HEK293 (cell line): ENCODE data around the gene LSM10.

ENCODE experiments used
- CTCF ChIA-PET: fragments of 350-600 bp; formaldehyde crosslinking; extraction: SDS; loops from one replicate; lab custom pipeline; 2021; ENCODE audit warnings: antibody characterized with exemption; lab: Yijun Ruan, JAX
- POLR2A ChIA-PET: fragments of 300-600 bp; formaldehyde crosslinking; extraction: SDS; loops from one replicate; lab custom pipeline; 2020; ENCODE audit warnings: antibody characterized with exemption, inconsistent platforms; lab: Yijun Ruan, JAX
- H3K27ac ChIP-seq: fragments of 200-500 bp; sonication (Bioruptor generic); 2 replicates; pipeline ENCODE4 v1.5.1; 2014; ENCODE audit warnings: low read depth, low read length, control low read depth, inconsistent platforms; ENCODE audit errors: extremely low read depth
- H3K36me3 ChIP-seq, 2 experiments: fragments of 200-500 bp in 1 of 2; sonication (Bioruptor generic) in 1 of 2; 1 replicate in 1 of 2; 2 replicates in 1 of 2; pipeline ENCODE4 v1.5.1; 2014 to 2017; ENCODE audit warnings: inconsistent platforms in 2 of 2, low read length in 2 of 2; ENCODE audit not compliant: control insufficient read depth in 2 of 2, insufficient read depth in 1 of 2
- H3K4me1 ChIP-seq: fragments of 200-500 bp; sonication (Bioruptor generic); 2 replicates; pipeline ENCODE4 v1.5.1; 2014; ENCODE audit warnings: mild to moderate bottlenecking, low read length, inconsistent platforms; ENCODE audit not compliant: control insufficient read depth, insufficient read depth
- H3K4me3 ChIP-seq: 2 replicates; pipeline ENCODE4 v1.5.1; 2011; ENCODE audit warnings: low read depth, mild to moderate bottlenecking, control low read depth, low read length, moderate library complexity
- H3K9me3 ChIP-seq: fragments of 200-500 bp; sonication (Bioruptor generic); 2 replicates; pipeline ENCODE4 v1.5.1; 2014; ENCODE audit warnings: low read depth, low read length, inconsistent platforms; ENCODE audit not compliant: control insufficient read depth, insufficient read depth
- EGR2 ChIP-seq: fragments of 450-650 bp; formaldehyde crosslinking; IDR thresholded peaks from 2 replicates; pipeline ENCODE4 v1.5.1; 2016; ENCODE audit warnings: low read depth, missing biosample characterization, missing genetic modification characterization
- HOXC10 ChIP-seq: sonication (generic); formaldehyde crosslinking; IDR thresholded peaks from 2 replicates; pipeline ENCODE4 v1.8.1; 2023; ENCODE audit warnings: mild to moderate bottlenecking, missing genetic modification reagents
- MYNN ChIP-seq: fragments of 450-650 bp; formaldehyde crosslinking; IDR thresholded peaks from 2 replicates; pipeline ENCODE4 v1.5.1; 2016; ENCODE audit warnings: missing biosample characterization, missing genetic modification characterization, borderline replicate concordance
- SCRT1 ChIP-seq: fragments of 450-650 bp; formaldehyde crosslinking; IDR thresholded peaks from 2 replicates; pipeline ENCODE4 v1.5.1; 2016; ENCODE audit warnings: missing biosample characterization, missing genetic modification characterization, borderline replicate concordance
- SCRT2 ChIP-seq: fragments of 450-650 bp; formaldehyde crosslinking; IDR thresholded peaks from 2 replicates; pipeline ENCODE4 v1.5.1; 2016; ENCODE audit warnings: missing biosample characterization, missing genetic modification characterization
- SETDB1 ChIP-seq: IDR thresholded peaks from one replicate; pipeline ENCODE4 v1.6.1; 2017; ENCODE audit warnings: mild to moderate bottlenecking, low read length, moderate library complexity, mixed read lengths; ENCODE audit not compliant: insufficient read length
- SP7 ChIP-seq: fragments of 450-650 bp; formaldehyde crosslinking; IDR thresholded peaks from 2 replicates; pipeline ENCODE4 v1.5.1; 2016; ENCODE audit warnings: missing biosample characterization, missing genetic modification characterization
- YY2 ChIP-seq: fragments of 450-650 bp; formaldehyde crosslinking; IDR thresholded peaks from 2 replicates; pipeline ENCODE4 v1.5.1; 2016; ENCODE audit warnings: missing biosample characterization, missing genetic modification characterization
- ZNF121 ChIP-seq: fragments of 450-650 bp; formaldehyde crosslinking; IDR thresholded peaks from 2 replicates; pipeline ENCODE4 v1.5.1; 2016; ENCODE audit warnings: missing biosample characterization, missing genetic modification characterization
- ZNF2 ChIP-seq: fragments of 450-650 bp; formaldehyde crosslinking; IDR thresholded peaks from 2 replicates; pipeline ENCODE4 v1.5.1; 2016; ENCODE audit warnings: missing biosample characterization, missing genetic modification characterization
- ZNF324 ChIP-seq: fragments of 450-650 bp; formaldehyde crosslinking; IDR thresholded peaks from 2 replicates; pipeline ENCODE4 v1.5.1; 2016; ENCODE audit warnings: missing biosample characterization, missing genetic modification characterization
- ZNF37A ChIP-seq: fragments of 450-650 bp; IDR thresholded peaks from 2 replicates; pipeline ENCODE4 v1.5.1; 2018; ENCODE audit warnings: missing biosample characterization, missing genetic modification characterization
- ZNF404 ChIP-seq: fragments of 450-650 bp; formaldehyde crosslinking; IDR thresholded peaks from 2 replicates; pipeline ENCODE4 v1.5.1; 2017; ENCODE audit warnings: missing biosample characterization, missing genetic modification characterization
- ZNF416 ChIP-seq: fragments of 450-650 bp; formaldehyde crosslinking; IDR thresholded peaks from 2 replicates; pipeline ENCODE4 v1.5.1; 2016; ENCODE audit warnings: missing biosample characterization, missing genetic modification characterization
- ZNF558 ChIP-seq: fragments of 450-650 bp; formaldehyde crosslinking; IDR thresholded peaks from 2 replicates; pipeline ENCODE4 v1.5.1; 2016; ENCODE audit warnings: missing biosample characterization, missing genetic modification characterization
- ZNF571 ChIP-seq: fragments of 450-650 bp; formaldehyde crosslinking; IDR thresholded peaks from 2 replicates; pipeline ENCODE4 v1.5.0; 2017; ENCODE audit warnings: missing biosample characterization, missing genetic modification characterization
- ZXDB ChIP-seq: fragments of 450-650 bp; formaldehyde crosslinking; IDR thresholded peaks from 2 replicates; pipeline ENCODE4 v1.5.1; 2016; ENCODE audit warnings: missing biosample characterization, missing genetic modification characterization
- TF ChIP-seq, protein P1 (sequence below): fragments of 450-650 bp; formaldehyde crosslinking; IDR thresholded peaks from 2 replicates; pipeline ENCODE4 v1.5.1; 2016; ENCODE audit warnings: missing biosample characterization, missing genetic modification characterization
- TF ChIP-seq, protein P2 (sequence below): fragments of 450-650 bp; formaldehyde crosslinking; IDR thresholded peaks from 2 replicates; pipeline ENCODE4 v1.5.1; 2016; ENCODE audit warnings: missing biosample characterization, missing genetic modification characterization
- TF ChIP-seq, protein P3 (sequence below): fragments of 450-650 bp; formaldehyde crosslinking; IDR thresholded peaks from 2 replicates; pipeline ENCODE4 v1.5.1; 2017; ENCODE audit warnings: missing biosample characterization, missing genetic modification characterization
- TF ChIP-seq, protein P4 (sequence below): fragments of 450-650 bp; formaldehyde crosslinking; IDR thresholded peaks from 2 replicates; pipeline ENCODE4 v1.5.1; 2016; ENCODE audit warnings: missing biosample characterization, missing genetic modification characterization

The LSM10 gene

DNA sequence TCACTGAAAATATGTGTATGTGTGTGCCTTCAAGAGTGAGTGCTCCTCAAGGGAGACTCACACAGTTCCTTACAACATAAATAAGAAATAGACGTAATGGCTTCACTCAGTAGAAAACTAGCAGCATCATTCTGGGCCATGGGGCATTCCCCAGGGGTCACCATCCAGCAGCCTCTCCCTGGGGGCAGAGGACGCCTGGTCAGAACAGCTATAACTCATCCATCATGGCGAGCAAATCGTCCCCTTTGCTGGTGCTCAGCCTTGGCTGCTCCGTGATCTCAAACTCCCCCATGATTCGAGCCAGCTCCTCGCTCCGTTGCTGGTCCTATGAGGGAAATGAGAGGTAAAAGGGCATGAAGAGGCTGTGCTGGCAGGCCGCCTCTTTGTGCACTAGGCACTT lies 20.2 kb upstream of the LSM10 start:
- H3K4me3 ChIP-seq: no peak overlapping the region
- H3K36me3 ChIP-seq: peaks cover 0 to 32% of the 10 kb centered on the region in 2 experiments; a peak in 1 of 3 replicates
- ChIA-PET CTCF (interaction anchor here (1.4 kb wide), 1 partner anchor 20 kb away, joined by 5 read pairs; the partner anchor contains the start of gene LSM10), POLR2A (interaction anchor here (1.8 kb wide), 1 partner anchor 33 kb away, joined by 4 read pairs; the partner anchor contains the start of gene OSCP1)
- no peaks in the 10 kb centered on the region for H3K4me1 ChIP-seq
- H3K27ac ChIP-seq: no peak overlapping the region
- no peaks in the 10 kb centered on the region for H3K9me3 ChIP-seq
- TF ChIP-seq, protein P1, sequence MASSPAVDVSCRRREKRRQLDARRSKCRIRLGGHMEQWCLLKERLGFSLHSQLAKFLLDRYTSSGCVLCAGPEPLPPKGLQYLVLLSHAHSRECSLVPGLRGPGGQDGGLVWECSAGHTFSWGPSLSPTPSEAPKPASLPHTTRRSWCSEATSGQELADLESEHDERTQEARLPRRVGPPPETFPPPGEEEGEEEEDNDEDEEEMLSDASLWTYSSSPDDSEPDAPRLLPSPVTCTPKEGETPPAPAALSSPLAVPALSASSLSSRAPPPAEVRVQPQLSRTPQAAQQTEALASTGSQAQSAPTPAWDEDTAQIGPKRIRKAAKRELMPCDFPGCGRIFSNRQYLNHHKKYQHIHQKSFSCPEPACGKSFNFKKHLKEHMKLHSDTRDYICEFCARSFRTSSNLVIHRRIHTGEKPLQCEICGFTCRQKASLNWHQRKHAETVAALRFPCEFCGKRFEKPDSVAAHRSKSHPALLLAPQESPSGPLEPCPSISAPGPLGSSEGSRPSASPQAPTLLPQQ (tag by site-specific recombination): no peak
- TF ChIP-seq MYNN (tag by site-specific recombination): no peak
- no peak for TF ChIP-seq SETDB1
- TF ChIP-seq ZNF121 (tag by site-specific recombination): no peak
- no peak for TF ChIP-seq YY2
- TF ChIP-seq, protein P2, sequence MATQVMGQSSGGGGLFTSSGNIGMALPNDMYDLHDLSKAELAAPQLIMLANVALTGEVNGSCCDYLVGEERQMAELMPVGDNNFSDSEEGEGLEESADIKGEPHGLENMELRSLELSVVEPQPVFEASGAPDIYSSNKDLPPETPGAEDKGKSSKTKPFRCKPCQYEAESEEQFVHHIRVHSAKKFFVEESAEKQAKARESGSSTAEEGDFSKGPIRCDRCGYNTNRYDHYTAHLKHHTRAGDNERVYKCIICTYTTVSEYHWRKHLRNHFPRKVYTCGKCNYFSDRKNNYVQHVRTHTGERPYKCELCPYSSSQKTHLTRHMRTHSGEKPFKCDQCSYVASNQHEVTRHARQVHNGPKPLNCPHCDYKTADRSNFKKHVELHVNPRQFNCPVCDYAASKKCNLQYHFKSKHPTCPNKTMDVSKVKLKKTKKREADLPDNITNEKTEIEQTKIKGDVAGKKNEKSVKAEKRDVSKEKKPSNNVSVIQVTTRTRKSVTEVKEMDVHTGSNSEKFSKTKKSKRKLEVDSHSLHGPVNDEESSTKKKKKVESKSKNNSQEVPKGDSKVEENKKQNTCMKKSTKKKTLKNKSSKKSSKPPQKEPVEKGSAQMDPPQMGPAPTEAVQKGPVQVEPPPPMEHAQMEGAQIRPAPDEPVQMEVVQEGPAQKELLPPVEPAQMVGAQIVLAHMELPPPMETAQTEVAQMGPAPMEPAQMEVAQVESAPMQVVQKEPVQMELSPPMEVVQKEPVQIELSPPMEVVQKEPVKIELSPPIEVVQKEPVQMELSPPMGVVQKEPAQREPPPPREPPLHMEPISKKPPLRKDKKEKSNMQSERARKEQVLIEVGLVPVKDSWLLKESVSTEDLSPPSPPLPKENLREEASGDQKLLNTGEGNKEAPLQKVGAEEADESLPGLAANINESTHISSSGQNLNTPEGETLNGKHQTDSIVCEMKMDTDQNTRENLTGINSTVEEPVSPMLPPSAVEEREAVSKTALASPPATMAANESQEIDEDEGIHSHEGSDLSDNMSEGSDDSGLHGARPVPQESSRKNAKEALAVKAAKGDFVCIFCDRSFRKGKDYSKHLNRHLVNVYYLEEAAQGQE (tag by site-specific recombination): no peak
- TF ChIP-seq, protein P3, sequence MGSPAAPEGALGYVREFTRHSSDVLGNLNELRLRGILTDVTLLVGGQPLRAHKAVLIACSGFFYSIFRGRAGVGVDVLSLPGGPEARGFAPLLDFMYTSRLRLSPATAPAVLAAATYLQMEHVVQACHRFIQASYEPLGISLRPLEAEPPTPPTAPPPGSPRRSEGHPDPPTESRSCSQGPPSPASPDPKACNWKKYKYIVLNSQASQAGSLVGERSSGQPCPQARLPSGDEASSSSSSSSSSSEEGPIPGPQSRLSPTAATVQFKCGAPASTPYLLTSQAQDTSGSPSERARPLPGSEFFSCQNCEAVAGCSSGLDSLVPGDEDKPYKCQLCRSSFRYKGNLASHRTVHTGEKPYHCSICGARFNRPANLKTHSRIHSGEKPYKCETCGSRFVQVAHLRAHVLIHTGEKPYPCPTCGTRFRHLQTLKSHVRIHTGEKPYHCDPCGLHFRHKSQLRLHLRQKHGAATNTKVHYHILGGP (tag by site-specific recombination): no peak

DNA sequence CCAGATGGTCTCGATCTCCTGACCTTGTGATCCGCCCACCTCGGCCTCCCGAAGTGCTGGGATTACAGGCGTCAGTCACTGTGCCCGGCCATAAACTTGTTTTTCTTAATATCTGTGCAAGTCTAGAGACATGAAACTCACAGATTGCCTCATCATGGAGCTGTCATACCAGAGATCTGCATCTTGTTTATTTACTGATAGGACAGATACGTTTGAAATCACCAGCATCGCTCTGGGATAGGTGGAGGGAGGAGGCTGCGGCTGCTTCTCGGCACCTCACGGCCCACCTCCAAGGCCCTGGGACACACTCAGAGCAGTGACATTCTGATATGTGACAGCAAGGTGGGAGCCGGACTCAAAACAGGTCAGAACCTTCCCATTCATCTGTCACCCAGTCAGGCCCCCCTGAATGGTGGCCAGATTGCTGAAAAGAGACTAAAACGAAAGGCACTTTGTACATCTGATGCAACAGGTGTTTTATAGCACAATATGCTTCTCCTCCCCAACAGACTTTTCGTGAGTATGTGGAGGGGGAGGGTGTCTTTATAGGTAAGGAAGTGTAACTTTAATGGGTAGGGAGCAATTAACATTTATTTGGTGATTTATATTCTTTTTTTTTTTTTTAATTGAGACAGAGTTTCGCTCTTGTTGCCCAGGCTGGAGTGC lies 18.1 kb upstream of the LSM10 start:
- TF ChIP-seq SCRT2 (peak; percentile 92), ZNF324 (tag by site-specific recombination) (no peak), SCRT1 (tag by site-specific recombination) (peak; percentile 88)
- TF ChIP-seq, all 188 proteins: peak for 2
- Histone ChIP-seq H3K4me1 (no peaks in the 10 kb centered on the region), H3K9me3 (no peaks in the 10 kb centered on the region), H3K27ac (no peak overlapping the region), H3K36me3 (peaks cover 0 to 13% of the 10 kb centered on the region in 2 experiments; a peak in 1 of 3 replicates), H3K4me3 (no peak overlapping the region)
- ChIA-PET POLR2A (no interaction called here), CTCF (no interaction called here)

DNA sequence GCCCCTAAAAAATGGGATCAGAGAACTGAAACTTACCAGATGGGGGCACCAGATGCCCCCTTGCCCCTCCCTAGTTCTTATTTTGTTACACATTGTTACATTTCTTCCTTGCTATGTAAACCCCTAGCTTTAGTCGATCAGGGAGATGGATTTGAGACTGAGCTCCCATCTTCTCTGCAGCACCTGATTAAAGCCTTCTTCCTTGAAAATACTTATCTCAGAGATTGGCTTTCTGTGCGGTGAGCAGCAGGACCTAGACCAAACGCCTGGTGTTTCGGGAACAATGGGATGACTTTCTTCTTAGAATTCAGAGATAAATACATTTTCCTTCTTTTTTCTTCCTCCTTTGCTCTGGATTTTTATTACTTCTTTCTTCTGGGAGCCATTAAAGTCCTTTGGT lies 16.7 kb upstream of the LSM10 start:
- Histone ChIP-seq H3K27ac (no peak overlapping the region), H3K9me3 (no peaks in the 10 kb centered on the region), H3K4me1 (no peaks in the 10 kb centered on the region), H3K36me3 (peaks cover 0 to 13% of the 10 kb centered on the region in 2 experiments; a peak in 1 of 3 replicates), H3K4me3 (no peak overlapping the region)
- CTCF ChIA-PET: interaction anchor here (0.6 to 0.8 kb wide), 3 partner anchors 46 to 309 kb away, joined by 3 read pairs; no protein-coding TSS in a partner anchor
- TF ChIP-seq ZXDB (tag by site-specific recombination) (no peak), EGR2 (tag by site-specific recombination) (no peak), SP7 (tag by site-specific recombination) (no peak), ZNF571 (tag by site-specific recombination) (no peak), ZNF37A (tag by site-specific recombination) (no peak), HOXC10 (CRISPR knock-in tag) (no peak), ZNF2 (tag by site-specific recombination) (no peak), ZNF416 (tag by site-specific recombination) (no peak), ZNF558 (no peak), ZNF404 (tag by site-specific recombination) (no peak)
- TF ChIP-seq, protein P4, sequence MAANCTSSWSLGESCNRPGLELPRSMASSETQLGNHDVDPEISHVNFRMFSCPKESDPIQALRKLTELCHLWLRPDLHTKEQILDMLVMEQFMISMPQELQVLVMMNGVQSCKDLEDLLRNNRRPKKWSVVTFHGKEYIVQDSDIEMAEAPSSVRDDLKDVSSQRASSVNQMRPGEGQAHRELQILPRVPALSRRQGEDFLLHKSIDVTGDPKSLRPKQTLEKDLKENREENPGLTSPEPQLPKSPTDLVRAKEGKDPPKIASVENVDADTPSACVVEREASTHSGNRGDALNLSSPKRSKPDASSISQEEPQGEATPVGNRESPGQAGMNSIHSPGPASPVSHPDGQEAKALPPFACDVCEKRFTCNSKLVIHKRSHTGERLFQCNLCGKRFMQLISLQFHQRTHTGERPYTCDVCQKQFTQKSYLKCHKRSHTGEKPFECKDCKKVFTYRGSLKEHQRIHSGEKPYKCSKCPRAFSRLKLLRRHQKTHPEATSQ (tag by site-specific recombination): no peak
- POLR2A ChIA-PET: interaction anchor here (0.6 kb wide), 1 partner anchor 662 kb away, joined by 3 read pairs; no protein-coding TSS in a partner anchor
